Right lung (tissue), 5 donors: ENCODE results near the gene FBXO34. TPM values are rescaled to one million over a fixed set of nuclear protein-coding genes. Genes with fewer than 3 reads are reported as not detected.

ENCODE experiments used
- DNase-seq, 2 donors: peaks; one replicate each; pipeline ENCODE4 v3.0.0-alpha.2; 2013
- polyA plus RNA-seq, 5 donors: library from polyadenylated mRNA; unstranded; fragments of 120-200 nt; gene quantifications; one replicate each; pipeline versions ENCODE4 v1.2.1 to v1.2.3, GENCODE V29; 2013; ENCODE audit warnings: inconsistent platforms in 1 of 5, low replicate concordance in 1 of 5; ENCODE audit not compliant: insufficient read length in 5 of 5, insufficient read depth in 1 of 5

The FBXO34 gene
- polyA plus RNA-seq, 5 donors, result 28.1 to 43.2 (median 36.9) TPM

GRCh38 chr14:55271572-55272298 is 514 bp downstream of the FBXO34 start:
- peak; percentile 76 to 86 for DNase-seq

- DNase-seq, result no peak
Measured at GRCh38 chr14:55272387-55272786, 1.2 kb downstream of the FBXO34 start.

DNA sequence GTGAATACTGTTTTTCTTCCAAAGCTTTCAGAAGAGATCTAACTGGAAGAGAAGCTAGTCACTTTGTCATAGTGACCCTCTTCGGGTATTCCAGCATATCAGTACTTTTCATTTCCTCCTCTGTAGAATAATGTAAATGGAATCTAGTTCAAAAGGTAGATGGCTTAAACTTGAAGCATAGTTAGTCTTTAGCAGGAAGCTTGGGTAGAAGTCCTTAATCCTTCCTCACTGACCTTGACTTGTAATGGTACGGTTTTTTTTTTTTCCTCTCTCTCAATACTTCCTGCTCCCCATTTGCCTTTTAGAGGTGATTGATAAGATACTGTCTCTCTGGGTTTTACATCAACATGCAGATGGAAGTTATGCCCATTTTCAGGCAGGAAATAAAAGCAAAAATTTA is 1.7 kb downstream of the FBXO34 start:
- no peak for DNase-seq

GRCh38 chr14:55274146-55274545 is 2.9 kb downstream of the FBXO34 start:
- no peak for DNase-seq

- no peak for DNase-seq
Measured at GRCh38 chr14:55274751-55275150, 3.5 kb downstream of the FBXO34 start.

DNA sequence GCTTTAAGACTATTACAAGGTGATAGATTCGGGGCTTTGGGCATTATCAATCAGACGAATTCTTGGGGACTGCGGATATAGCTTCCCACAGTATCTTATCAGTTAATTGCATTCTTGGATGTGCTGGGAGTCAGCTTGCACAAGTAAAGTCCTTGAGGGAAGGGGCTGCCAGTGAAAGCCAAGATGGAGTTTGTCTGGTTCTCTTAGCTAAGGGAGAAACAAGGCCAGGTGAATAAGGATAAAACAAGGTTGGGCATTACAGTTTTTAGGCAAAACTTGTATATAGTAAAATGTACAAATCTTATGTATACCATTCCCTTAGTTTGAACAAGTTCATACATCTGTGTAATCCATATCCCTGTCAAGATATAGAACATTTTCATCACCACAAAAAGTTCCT is 5.5 kb downstream of the FBXO34 start:
- no peak for DNase-seq

DNA sequence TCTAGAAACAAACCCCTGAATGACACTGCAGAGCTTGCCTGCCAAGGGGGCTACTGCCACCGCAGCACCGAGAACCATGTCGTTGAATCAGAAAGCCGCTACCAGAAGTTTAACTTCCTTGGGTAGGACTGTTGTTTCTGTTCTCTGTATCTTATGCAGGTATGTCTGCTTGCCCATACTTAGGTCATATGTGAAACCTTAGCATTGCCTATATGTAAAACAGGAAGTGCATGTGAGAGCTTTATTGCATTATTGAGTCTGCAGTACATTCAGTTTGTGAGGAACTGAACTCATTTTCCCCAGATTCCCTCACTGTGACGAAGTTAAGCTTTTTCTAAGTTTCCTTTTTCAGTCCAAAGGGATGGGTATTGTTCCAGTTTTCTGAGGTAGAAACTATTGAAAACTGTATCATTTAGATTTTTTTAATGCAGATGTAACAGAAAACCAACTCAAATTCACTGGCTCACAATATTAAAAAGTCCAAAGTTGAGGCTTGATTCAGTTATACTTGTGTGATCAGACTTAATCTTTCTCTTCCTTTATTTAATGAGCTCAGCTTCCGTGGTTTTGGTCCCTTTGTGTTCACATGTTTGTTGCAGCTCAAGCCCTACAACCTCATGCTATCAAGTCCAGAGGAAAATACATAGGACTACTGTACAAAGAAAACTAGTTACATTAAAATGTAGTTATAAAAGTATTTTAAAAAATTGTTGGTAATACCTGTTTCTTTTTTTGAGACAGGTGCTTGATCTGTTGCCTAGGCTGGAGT is 6.9 kb downstream of the FBXO34 start:
- DNase-seq, result no peak

GRCh38 chr14:55279384-55279783 is 8.2 kb downstream of the FBXO34 start:
- DNase-seq, result no peak

DNA sequence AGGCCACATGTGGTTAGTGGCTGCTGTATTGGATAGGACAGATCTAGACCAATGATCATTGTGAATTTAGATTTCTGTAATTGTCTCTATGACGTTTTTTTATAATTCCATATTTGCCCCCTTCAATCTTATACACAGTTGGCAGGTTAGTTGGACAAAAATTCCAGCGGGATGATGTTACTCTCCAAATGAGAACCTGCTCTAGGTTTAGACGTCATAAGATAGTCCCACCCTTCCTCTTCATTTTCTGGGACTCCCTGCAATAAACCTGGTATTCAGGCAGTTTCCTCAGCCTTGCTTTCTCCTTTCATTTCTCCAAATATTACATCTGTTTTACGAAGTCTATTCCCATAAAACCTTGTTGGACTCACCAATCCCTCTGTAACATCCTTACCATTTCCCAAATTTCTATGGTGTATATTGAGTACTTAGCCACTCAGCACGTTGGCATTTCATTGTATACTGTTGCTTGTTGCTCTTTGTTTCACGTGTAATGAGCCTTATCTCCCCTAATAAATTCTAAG is 10.2 kb downstream of the FBXO34 start:
- no peak for DNase-seq

- no peak for DNase-seq
Measured at GRCh38 chr14:55285048-55285652, 13.9 kb downstream of the FBXO34 start.

DNA sequence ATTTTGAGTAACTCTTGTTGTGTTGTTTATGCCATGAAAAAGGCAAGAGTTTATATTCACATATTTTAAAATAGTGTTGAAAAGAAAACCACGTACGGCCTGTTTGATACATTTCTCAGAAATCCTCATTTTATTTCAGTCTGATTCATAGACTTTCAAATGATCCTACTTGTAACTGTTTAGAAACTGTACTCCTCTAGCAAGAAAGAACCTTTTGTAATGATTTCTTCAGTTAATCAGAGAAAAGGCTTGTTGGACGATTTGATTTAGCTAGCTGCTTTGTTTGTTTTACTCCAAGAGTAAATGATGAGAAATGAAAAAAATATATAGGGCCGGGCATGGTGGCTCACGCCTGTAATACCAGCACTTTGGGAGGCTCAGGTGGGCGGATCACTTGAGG is 17.2 kb downstream of the FBXO34 start:
- DNase-seq, result no peak

- no peak for DNase-seq
Measured at GRCh38 chr14:55291480-55292081, 20.4 kb downstream of the FBXO34 start.

DNA sequence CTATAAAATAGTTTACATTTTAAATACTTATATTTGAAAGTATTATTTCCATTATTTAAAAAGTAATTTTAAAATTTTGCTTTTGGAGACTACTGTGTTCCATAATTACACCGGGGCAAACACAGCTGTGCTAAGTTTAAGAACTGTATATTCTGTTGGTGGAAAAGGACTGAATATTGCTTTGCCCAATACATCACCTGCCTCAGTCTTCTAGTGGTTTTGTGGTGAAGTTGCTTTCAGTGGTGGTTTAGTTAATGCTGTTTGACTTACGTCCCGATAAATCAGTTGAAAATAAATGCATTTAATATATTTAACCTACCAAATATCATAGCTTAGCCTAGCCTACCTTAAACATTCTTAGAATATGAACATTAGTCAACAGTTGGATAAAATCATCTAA is 23.4 kb downstream of the FBXO34 start:
- DNase-seq, result no peak

- DNase-seq, result peak; percentile 59 to 61
Measured at GRCh38 chr14:55297611-55298499, 26.6 kb downstream of the FBXO34 start.

GRCh38 chr14:55298500-55298822 is 27.2 kb downstream of the FBXO34 start:
- peak; percentile 27 to 33 for DNase-seq

GRCh38 chr14:55301437-55302121 is 30.4 kb downstream of the FBXO34 start:
- DNase-seq, result no peak

GRCh38 chr14:55302367-55303124 is 31.3 kb downstream of the FBXO34 start:
- no peak for DNase-seq

DNA sequence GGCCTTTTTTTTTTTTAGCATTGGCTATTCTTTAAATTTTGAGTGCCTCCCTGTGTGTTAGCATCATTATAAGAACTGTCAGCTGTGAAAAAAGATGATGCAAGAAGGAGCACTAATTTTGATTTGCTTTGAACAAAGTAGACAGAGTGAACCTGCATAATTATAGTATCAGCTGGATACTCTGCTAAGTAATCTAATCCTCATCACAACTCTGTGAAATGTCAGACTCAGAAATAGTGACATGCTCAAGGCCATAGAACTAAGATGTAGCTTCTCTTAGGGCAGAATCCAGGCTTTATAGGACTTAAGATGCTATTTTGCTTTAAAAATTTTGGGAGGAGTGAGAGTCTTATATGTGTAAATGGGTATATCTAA is 31.9 kb downstream of the FBXO34 start:
- no peak for DNase-seq

GRCh38 chr14:55303691-55304145 is 32.5 kb downstream of the FBXO34 start:
- DNase-seq, result no peak
